ENCODE data around the gene KCNS1.

Gene KCNS1

GRCh38 chr20:45051204-45052060 is 49.5 kb downstream of the KCNS1 start:
- no peak for DNase-seq (ENCODE audit: low read depth in 3 of 3)

GRCh38 chr20:45049904-45050471 is 50.9 kb downstream of the KCNS1 start:
- DNase-seq (ENCODE audit: low read depth in 3 of 3): no peak

- DNase-seq (ENCODE audit: low read depth in 3 of 3): no peak
Measured at GRCh38 chr20:45049438-45049837, 51.5 kb downstream of the KCNS1 start.

- DNase-seq (ENCODE audit: low read depth in 3 of 3): no peak
Measured at GRCh38 chr20:45047581-45048119, 53.3 kb downstream of the KCNS1 start.

- DNase-seq (ENCODE audit: low read depth in 3 of 3): no peak
Measured at GRCh38 chr20:45044601-45045000, 56.3 kb downstream of the KCNS1 start.

- no peak for DNase-seq (ENCODE audit: low read depth in 3 of 3)
Measured at GRCh38 chr20:45044084-45044573, 56.8 kb downstream of the KCNS1 start.

- DNase-seq (ENCODE audit: low read depth in 3 of 3): no peak
Measured at GRCh38 chr20:45042978-45043377, 57.9 kb downstream of the KCNS1 start.
